SK-N-SH (cell line): ENCODE results near the gene COMT.

Experiments
- EP300 ChIP-seq, 2 experiments: IDR thresholded peaks; 2 replicates each; pipeline versions ENCODE4 v1.4.0 to v1.6.1; 2012; ENCODE audit warnings: borderline replicate concordance in 1 of 2, low read depth in 1 of 2, low read length in 1 of 2
- EZH2phosphoT487 ChIP-seq: fragments of 200-600 bp; sonication (generic); IDR thresholded peaks from 2 replicates; pipeline ENCODE4 v1.6.1; 2017; ENCODE audit warnings: low read depth, mixed run types, mild to moderate bottlenecking, antibody characterized with exemption, moderate library complexity, borderline replicate concordance
- MEF2A ChIP-seq: IDR thresholded peaks from 2 replicates; pipeline ENCODE4 v1.4.0; 2012; ENCODE audit warnings: low read depth, borderline replicate concordance
- MXI1 ChIP-seq: IDR thresholded peaks from 2 replicates; pipeline ENCODE4 v1.6.1; 2012; ENCODE audit warnings: mild to moderate bottlenecking, low read depth, low read length, improper control_type of control experiment
- NRF1 ChIP-seq: IDR thresholded peaks from 2 replicates; pipeline ENCODE4 v1.6.1; 2012; ENCODE audit warnings: low read depth, mild to moderate bottlenecking, low read length
- RAD21 ChIP-seq: IDR thresholded peaks from 2 replicates; pipeline ENCODE4 v1.6.1; 2012; ENCODE audit warnings: mild to moderate bottlenecking, low read length
- RFX5 ChIP-seq: IDR thresholded peaks from 2 replicates; pipeline ENCODE4 v1.6.1; 2012; ENCODE audit warnings: mild to moderate bottlenecking, improper control_type of control experiment, low read length
- RXRA ChIP-seq: IDR thresholded peaks from 2 replicates; pipeline ENCODE4 v1.4.0; 2012; ENCODE audit warnings: low read depth, mild to moderate bottlenecking, borderline replicate concordance
- TAF1 ChIP-seq: IDR thresholded peaks from 2 replicates; pipeline ENCODE4 v1.6.1; 2012; ENCODE audit warnings: low read depth, mild to moderate bottlenecking, low read length, moderate library complexity, borderline replicate concordance
- TF ChIP-seq, protein P1 (sequence below): fragments of 200-600 bp; sonication (generic); IDR thresholded peaks from 2 replicates; pipeline ENCODE4 v1.6.1; 2017; ENCODE audit warnings: antibody characterized with exemption, mild to moderate bottlenecking, moderate library complexity
- TF ChIP-seq, protein P2 (sequence below): fragments of 150-350 bp; IDR thresholded peaks from 2 replicates; pipeline ENCODE4 v1.6.1; 2017; ENCODE audit warnings: antibody characterized with exemption, low read length, low read depth, borderline replicate concordance
- TF ChIP-seq, protein P3 (sequence below): IDR thresholded peaks from 2 replicates; pipeline ENCODE4 v1.4.0; 2012; ENCODE audit warnings: low read depth, borderline replicate concordance
- TF ChIP-seq, protein P4 (sequence below): IDR thresholded peaks from 2 replicates; pipeline ENCODE4 v1.6.1; 2012; ENCODE audit warnings: mild to moderate bottlenecking, low read depth, low read length, moderate library complexity

DNA sequence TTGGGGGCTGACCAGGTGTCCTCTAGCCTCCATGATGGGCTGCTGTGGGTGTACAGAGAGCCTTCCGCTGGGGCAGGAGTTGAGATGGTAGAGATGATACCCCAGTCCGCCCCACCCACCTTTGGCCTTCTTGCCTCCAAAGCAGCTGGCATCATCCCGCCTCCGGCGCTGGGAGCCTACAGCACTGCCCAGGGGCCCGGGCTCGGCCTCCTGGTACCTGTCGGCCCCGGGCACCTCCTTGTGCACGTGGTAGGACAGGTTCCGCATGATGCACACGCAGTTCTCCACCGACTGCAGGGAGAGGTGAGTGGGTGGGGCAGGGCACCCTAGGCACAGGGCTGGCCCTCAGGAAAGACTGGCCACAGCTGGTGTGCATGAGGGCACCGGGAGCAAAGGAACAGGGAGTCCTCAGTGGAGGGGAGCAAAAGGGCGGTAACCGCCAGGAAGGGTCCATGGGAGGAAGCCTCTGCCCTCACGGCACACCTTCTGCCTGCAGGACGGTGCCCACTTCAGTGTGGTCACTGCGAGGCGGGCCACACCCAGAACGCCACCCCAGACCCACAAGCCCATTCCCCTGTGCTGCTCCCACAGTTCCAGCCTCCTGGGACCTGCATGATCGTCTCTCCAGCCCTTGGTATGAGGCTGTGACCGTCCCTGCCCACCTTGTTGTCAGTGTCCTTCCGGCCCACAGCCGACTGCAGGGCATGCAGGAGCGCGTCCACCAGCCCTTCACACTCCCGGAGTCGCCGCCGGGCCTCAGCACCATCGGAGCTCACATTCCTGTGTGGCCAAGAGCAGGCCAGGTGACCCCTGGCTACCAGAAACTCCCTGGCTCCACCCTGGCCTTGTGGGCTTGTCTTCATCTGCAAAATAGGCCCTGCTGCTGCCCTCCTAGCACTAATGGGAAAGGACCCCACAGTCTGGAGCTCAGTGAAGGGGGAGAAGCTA is 36.0 kb downstream of the COMT start:
- TF ChIP-seq EZH2phosphoT487: no peak
- TF ChIP-seq, protein P1, sequence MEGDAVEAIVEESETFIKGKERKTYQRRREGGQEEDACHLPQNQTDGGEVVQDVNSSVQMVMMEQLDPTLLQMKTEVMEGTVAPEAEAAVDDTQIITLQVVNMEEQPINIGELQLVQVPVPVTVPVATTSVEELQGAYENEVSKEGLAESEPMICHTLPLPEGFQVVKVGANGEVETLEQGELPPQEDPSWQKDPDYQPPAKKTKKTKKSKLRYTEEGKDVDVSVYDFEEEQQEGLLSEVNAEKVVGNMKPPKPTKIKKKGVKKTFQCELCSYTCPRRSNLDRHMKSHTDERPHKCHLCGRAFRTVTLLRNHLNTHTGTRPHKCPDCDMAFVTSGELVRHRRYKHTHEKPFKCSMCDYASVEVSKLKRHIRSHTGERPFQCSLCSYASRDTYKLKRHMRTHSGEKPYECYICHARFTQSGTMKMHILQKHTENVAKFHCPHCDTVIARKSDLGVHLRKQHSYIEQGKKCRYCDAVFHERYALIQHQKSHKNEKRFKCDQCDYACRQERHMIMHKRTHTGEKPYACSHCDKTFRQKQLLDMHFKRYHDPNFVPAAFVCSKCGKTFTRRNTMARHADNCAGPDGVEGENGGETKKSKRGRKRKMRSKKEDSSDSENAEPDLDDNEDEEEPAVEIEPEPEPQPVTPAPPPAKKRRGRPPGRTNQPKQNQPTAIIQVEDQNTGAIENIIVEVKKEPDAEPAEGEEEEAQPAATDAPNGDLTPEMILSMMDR: no peak
- TF ChIP-seq EP300 (IDR thresholded peaks at IDR 0.05; ENCODE audit: borderline replicate concordance in 1 of 2, low read depth in 1 of 2, low read length in 1 of 2): no peak
- TF ChIP-seq, protein P2, sequence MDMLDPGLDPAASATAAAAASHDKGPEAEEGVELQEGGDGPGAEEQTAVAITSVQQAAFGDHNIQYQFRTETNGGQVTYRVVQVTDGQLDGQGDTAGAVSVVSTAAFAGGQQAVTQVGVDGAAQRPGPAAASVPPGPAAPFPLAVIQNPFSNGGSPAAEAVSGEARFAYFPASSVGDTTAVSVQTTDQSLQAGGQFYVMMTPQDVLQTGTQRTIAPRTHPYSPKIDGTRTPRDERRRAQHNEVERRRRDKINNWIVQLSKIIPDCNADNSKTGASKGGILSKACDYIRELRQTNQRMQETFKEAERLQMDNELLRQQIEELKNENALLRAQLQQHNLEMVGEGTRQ: no peak
- TF ChIP-seq RAD21: no peak
- TF ChIP-seq MXI1: no peak
- no peak for TF ChIP-seq TAF1
- TF ChIP-seq, protein P3, sequence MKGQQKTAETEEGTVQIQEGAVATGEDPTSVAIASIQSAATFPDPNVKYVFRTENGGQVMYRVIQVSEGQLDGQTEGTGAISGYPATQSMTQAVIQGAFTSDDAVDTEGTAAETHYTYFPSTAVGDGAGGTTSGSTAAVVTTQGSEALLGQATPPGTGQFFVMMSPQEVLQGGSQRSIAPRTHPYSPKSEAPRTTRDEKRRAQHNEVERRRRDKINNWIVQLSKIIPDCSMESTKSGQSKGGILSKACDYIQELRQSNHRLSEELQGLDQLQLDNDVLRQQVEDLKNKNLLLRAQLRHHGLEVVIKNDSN: no peak
- no peak for TF ChIP-seq RXRA
- TF ChIP-seq, protein P4, sequence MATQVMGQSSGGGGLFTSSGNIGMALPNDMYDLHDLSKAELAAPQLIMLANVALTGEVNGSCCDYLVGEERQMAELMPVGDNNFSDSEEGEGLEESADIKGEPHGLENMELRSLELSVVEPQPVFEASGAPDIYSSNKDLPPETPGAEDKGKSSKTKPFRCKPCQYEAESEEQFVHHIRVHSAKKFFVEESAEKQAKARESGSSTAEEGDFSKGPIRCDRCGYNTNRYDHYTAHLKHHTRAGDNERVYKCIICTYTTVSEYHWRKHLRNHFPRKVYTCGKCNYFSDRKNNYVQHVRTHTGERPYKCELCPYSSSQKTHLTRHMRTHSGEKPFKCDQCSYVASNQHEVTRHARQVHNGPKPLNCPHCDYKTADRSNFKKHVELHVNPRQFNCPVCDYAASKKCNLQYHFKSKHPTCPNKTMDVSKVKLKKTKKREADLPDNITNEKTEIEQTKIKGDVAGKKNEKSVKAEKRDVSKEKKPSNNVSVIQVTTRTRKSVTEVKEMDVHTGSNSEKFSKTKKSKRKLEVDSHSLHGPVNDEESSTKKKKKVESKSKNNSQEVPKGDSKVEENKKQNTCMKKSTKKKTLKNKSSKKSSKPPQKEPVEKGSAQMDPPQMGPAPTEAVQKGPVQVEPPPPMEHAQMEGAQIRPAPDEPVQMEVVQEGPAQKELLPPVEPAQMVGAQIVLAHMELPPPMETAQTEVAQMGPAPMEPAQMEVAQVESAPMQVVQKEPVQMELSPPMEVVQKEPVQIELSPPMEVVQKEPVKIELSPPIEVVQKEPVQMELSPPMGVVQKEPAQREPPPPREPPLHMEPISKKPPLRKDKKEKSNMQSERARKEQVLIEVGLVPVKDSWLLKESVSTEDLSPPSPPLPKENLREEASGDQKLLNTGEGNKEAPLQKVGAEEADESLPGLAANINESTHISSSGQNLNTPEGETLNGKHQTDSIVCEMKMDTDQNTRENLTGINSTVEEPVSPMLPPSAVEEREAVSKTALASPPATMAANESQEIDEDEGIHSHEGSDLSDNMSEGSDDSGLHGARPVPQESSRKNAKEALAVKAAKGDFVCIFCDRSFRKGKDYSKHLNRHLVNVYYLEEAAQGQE: no peak
- no peak for TF ChIP-seq RFX5
- no peak for TF ChIP-seq NRF1
- TF ChIP-seq MEF2A: no peak
